Smooth muscle cell (in vitro differentiated cells): ENCODE data around the gene RPUSD1. TPM values are rescaled to one million over a fixed set of nuclear protein-coding genes. Genes with fewer than 3 reads are reported as not detected.
"Not testable (repeated sequence)": the region's sequence is repeated elsewhere in the genome, so short reads cannot be mapped to it uniquely, and the experiment has no call there.

Experiments used
- DNase-seq: peaks from one replicate; lab custom pipeline; 2025; ENCODE audit not compliant: unreplicated experiment; lab: John Stamatoyannopoulos, UW
- H2AFZ ChIP-seq: fragments of 200-600 bp; sonication (generic); 2 replicates; pipeline ENCODE4 v1.6.0; 2016; ENCODE audit warnings: antibody characterized with exemption, low read depth, mild to moderate bottlenecking
- H3F3A ChIP-seq: fragments of 200-600 bp; sonication (generic); 2 replicates; pipeline ENCODE4 v1.6.0; 2017; ENCODE audit warnings: antibody characterized with exemption, low read depth
- H3K27ac ChIP-seq: fragments of 200-600 bp; sonication (generic); 2 replicates; pipeline ENCODE4 v1.5.1; 2016; ENCODE audit warnings: low read depth, mild to moderate bottlenecking
- H3K27me3 ChIP-seq: fragments of 200-600 bp; sonication (generic); 2 replicates; pipeline ENCODE4 v1.6.1; 2016; ENCODE audit warnings: low read depth, mild to moderate bottlenecking
- H3K36me3 ChIP-seq: fragments of 200-600 bp; sonication (generic); 2 replicates; pipeline ENCODE4 v1.5.1; 2016; ENCODE audit warnings: low read depth
- H3K4me1 ChIP-seq: fragments of 200-600 bp; sonication (generic); 2 replicates; pipeline ENCODE4 v1.5.1; 2016; ENCODE audit warnings: low read depth
- H3K4me2 ChIP-seq: fragments of 200-600 bp; sonication (generic); 2 replicates; pipeline ENCODE4 v1.6.0; 2016; ENCODE audit warnings: mild to moderate bottlenecking
- H3K4me3 ChIP-seq: fragments of 200-600 bp; sonication (generic); 2 replicates; pipeline ENCODE4 v1.5.1; 2016; ENCODE audit warnings: mild to moderate bottlenecking
- H3K79me2 ChIP-seq: fragments of 200-600 bp; sonication (generic); 2 replicates; pipeline ENCODE4 v1.6.0; 2016; ENCODE audit warnings: low read depth, mild to moderate bottlenecking
- H3K9ac ChIP-seq: fragments of 200-600 bp; sonication (generic); 2 replicates; pipeline ENCODE4 v1.6.0; 2016; ENCODE audit warnings: low read depth
- H3K9me3 ChIP-seq: fragments of 200-600 bp; sonication (generic); replicated peaks from 2 replicates; pipeline ENCODE4 v1.5.1; 2016; ENCODE audit warnings: low read depth
- H4K20me1 ChIP-seq: fragments of 200-600 bp; sonication (generic); 2 replicates; pipeline ENCODE4 v1.6.0; 2016; ENCODE audit warnings: low read depth
- CTCF ChIP-seq: fragments of 200-600 bp; sonication (generic); IDR thresholded peaks from 2 replicates; pipeline ENCODE4 v1.5.1; 2017; ENCODE audit warnings: borderline replicate concordance, mild to moderate bottlenecking, antibody characterized with exemption; ENCODE audit not compliant: insufficient read depth, poor library complexity, severe bottlenecking
- WGBS: methylation state at CpG from one replicate; pipeline ENCODE4 v1.1.7; 2016; ENCODE audit warnings: low lambda C conversion rate; 5-methylcytosine and 5-hydroxymethylcytosine counted together
- polyA plus RNA-seq: library from polyadenylated mRNA; unstranded; fragments of >200 nt; fragmentation: Nextera tagmentation; extraction: Ambion mirVana; gene quantifications from 2 replicates; pipeline ENCODE4 v1.2.1, GENCODE V29; 2016
- total RNA-seq: library from RNA; depleted of rRNA; stranded (reverse); fragments of >200 nt; gene quantifications from 2 replicates; pipeline ENCODE4 v1.2.3, GENCODE V29; 2014

The RPUSD1 gene
- total and polyA plus RNA-seq, 2 experiments from 2014 or later, result 7.8 to 20.8 TPM

DNA sequence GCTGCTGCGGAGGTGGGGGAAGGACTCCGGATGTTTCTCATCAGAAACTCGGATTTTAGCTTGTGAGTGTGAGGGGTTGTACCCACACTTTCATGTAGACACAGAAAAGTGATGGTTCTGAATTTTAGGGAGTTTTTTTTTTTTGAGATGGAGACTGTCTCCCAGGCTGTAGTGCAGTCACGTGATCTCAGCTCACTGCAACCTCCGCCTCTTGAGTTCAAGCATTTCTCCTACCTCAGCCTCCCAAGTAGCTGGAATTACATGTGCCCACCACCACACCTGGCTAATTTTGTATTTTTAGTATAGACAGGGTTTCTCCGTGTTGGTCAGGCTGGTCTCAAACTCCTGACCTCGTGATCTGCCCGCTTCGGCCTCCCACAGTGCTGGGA lies 34.7 kb upstream of the RPUSD1 start:
- Histone ChIP-seq H3K9me3 (no peaks in the 10 kb centered on the region), H3K4me3 (no peak overlapping the region), H3K36me3 (no peaks in the 10 kb centered on the region), H3K27ac (no peak overlapping the region), H3K9ac (no peak overlapping the region), H3K27me3 (no peaks in the 10 kb centered on the region), H2AFZ (no peak overlapping the region), H4K20me1 (no peaks in the 10 kb centered on the region), H3K79me2 (no peaks in the 10 kb centered on the region), H3K4me1 (no peaks in the 10 kb centered on the region), H3F3A (no peaks in the 10 kb centered on the region), H3K4me2 (no peak overlapping the region)
- no peak for TF ChIP-seq CTCF
- no peak for DNase-seq
- WGBS, result 94% methylated on average over 9 of the region's 9 CpGs

DNA sequence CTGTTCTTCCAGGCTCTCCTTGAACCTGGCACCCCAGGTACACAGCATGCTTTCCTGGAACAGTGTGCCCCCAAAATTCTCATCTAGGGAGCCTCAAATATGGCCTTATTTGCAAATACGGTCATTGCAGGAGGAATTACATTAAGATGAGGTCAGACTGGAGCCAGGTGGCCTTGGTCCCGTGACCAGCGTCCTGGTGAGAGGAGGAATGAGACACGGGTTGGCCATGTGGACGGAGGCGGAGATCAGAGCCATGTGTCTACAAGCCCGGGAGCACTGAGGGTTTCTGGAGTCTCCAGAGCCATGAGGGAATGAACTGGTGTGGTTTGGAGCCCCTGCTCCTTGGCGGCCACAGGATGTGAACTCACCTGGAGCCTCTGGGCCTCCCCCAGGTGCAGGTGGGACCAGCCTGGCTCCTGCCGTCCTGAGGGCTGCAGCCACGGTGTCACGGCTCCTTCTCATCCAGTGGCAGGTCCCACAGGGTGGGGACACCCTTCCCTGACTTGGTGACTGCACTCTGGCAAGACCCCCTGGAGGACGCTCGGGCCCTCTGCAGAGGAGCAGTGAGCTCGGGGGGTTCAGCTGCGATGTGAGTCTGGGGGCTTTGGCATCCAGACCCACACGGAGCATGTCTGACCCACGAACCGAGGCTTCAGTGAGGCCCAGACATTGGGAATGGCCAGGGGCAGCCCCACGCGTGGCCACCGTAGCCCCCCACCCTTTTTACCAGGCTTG lies 34.2 kb upstream of the RPUSD1 start:
- 93% methylated on average over 21 of the region's 21 CpGs for WGBS
- no peak for DNase-seq

GRCh38 chr16:821751-822150 lies 33.6 kb upstream of the RPUSD1 start:
- Histone ChIP-seq H3K4me2 (no peak overlapping the region), H3K36me3 (no peaks in the 10 kb centered on the region), H3K27ac (no peak overlapping the region), H3K27me3 (no peaks in the 10 kb centered on the region), H4K20me1 (no peaks in the 10 kb centered on the region), H3K4me3 (no peak overlapping the region), H3K4me1 (no peaks in the 10 kb centered on the region), H2AFZ (no peak overlapping the region), H3K79me2 (no peaks in the 10 kb centered on the region), H3F3A (no peaks in the 10 kb centered on the region), H3K9me3 (no peaks in the 10 kb centered on the region), H3K9ac (no peak overlapping the region)
- no peak for DNase-seq
- 80% methylated on average over 13 of the region's 13 CpGs for whole genome bisulfite sequencing
- no peak for TF ChIP-seq CTCF

More for the DNA sequence above, 34.2 kb upstream of the RPUSD1 start:
- H3K27ac ChIP-seq, result no peak overlapping the region
- H3K27me3 ChIP-seq, result no peaks in the 10 kb centered on the region
- no peaks in the 10 kb centered on the region for H3K4me1 ChIP-seq
- H4K20me1 ChIP-seq, result no peaks in the 10 kb centered on the region
- H3K4me2 ChIP-seq, result no peak overlapping the region
- TF ChIP-seq CTCF, result no peak
- H3F3A ChIP-seq, result no peaks in the 10 kb centered on the region
- H3K9ac ChIP-seq, result no peak overlapping the region
- no peaks in the 10 kb centered on the region for H3K9me3 ChIP-seq
- H3K4me3 ChIP-seq, result no peak overlapping the region
- no peak overlapping the region for H2AFZ ChIP-seq
- H3K79me2 ChIP-seq, result no peaks in the 10 kb centered on the region
- H3K36me3 ChIP-seq, result no peaks in the 10 kb centered on the region

- H3K27ac ChIP-seq, result no peak overlapping the region
- H3K9me3 ChIP-seq, result no peaks in the 10 kb centered on the region
- no peak overlapping the region for H3K4me3 ChIP-seq
- 80% methylated on average over 12 of the region's 12 CpGs for WGBS
- H3K9ac ChIP-seq, result no peak overlapping the region
- DNase-seq, result no peak
- no peak overlapping the region for H3K4me2 ChIP-seq
- no peaks in the 10 kb centered on the region for H3K79me2 ChIP-seq
- H4K20me1 ChIP-seq, result no peaks in the 10 kb centered on the region
- H3F3A ChIP-seq, result no peaks in the 10 kb centered on the region
- H3K27me3 ChIP-seq, result no peaks in the 10 kb centered on the region
- no peaks in the 10 kb centered on the region for H3K4me1 ChIP-seq
- H2AFZ ChIP-seq, result no peak overlapping the region
- H3K36me3 ChIP-seq, result no peaks in the 10 kb centered on the region
- TF ChIP-seq CTCF, result no peak
Observed at GRCh38 chr16:820748-821147, 32.6 kb upstream of the RPUSD1 start.

DNA sequence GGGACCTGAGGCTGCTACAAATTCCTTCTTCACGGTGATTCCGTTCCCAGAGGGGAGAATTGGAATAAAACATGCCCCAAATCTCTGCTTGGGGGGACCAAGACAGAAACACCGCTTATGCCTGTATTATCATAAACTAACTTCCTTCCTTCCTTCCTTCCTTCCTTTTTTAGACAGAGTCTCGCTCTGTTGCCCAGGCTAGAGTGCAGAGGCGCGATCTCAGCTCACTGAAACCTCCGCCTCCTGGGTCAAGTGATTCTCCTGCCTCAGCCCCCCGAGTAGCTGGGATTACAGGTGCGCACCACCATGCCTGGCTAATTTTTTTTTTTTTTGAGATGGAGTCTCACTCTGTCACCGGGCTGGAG lies 31.8 kb upstream of the RPUSD1 start:
- H3K9me3 ChIP-seq, H3K4me2 ChIP-seq, H3K4me1 ChIP-seq, H4K20me1 ChIP-seq, DNase-seq, H3F3A ChIP-seq, H3K27ac ChIP-seq, H3K4me3 ChIP-seq, H3K36me3 ChIP-seq, H2AFZ ChIP-seq, H3K9ac ChIP-seq, H3K79me2 ChIP-seq, H3K27me3 ChIP-seq: not testable (repeated sequence)
- whole genome bisulfite sequencing, result 87% methylated on average over 10 of the region's 10 CpGs
